IMR-90 (cell line): ENCODE measurements around the gene DPH2. TPM values are rescaled to one million over a fixed set of nuclear protein-coding genes. Genes with fewer than 3 reads are reported as not detected.

ENCODE experiments used
- ATAC-seq: fragments of 200-7000 bp; cut with Tn5 transposase; 2 replicates; pipeline ENCODE4 v1.9.1; 2020; ENCODE audit warnings: low read depth, mild to moderate bottlenecking, moderate library complexity
- BruUV-seq: library from RNA; stranded (reverse); fragments of 400-500 nt; replicated peaks from 2 replicates; lab custom pipeline; 2021; lab: Mats Ljungman, UMichigan
- CTCF ChIA-PET: fragments of 300-600 bp; formaldehyde crosslinking; extraction: SDS; loops from one replicate; lab custom pipeline; 2021; ENCODE audit warnings: antibody characterized with exemption; lab: Yijun Ruan, JAX
- POLR2A ChIA-PET: fragments of 300-600 bp; sonication (Branson Sonifier 250); formaldehyde crosslinking; loops from one replicate; lab custom pipeline; 2022; ENCODE audit warnings: antibody characterized with exemption; ENCODE audit not compliant: unreplicated experiment; lab: Charles Lee
- DNase-seq: peaks from one replicate; pipeline ENCODE4 v3.0.0; 2013
- H2AFZ ChIP-seq: replicated peaks from 2 replicates; pipeline ENCODE3; 2013; ENCODE audit warnings: low read length, mild to moderate bottlenecking; ENCODE audit not compliant: poor library complexity
- H2AK5ac ChIP-seq: 2 replicates; pipeline ENCODE4 v1.6.1; 2013; ENCODE audit warnings: low read depth, low read length, inconsistent platforms
- H2AK9ac ChIP-seq: replicated peaks from 2 replicates; pipeline ENCODE3; 2013; ENCODE audit warnings: mild to moderate bottlenecking, low read depth, low read length, moderate library complexity; ENCODE audit not compliant: poor library complexity
- H2BK120ac ChIP-seq: 2 replicates; pipeline ENCODE4 v1.6.1; 2013; ENCODE audit warnings: low read depth, low read length, inconsistent platforms
- H2BK15ac ChIP-seq: 3 replicates; pipeline ENCODE4 v1.6.1; 2013; ENCODE audit warnings: low read depth, low read length, inconsistent platforms
- H2BK20ac ChIP-seq: 2 replicates; pipeline ENCODE4 v1.6.1; 2013; ENCODE audit warnings: low read depth, mild to moderate bottlenecking, inconsistent platforms, low read length, moderate library complexity
- H2BK5ac ChIP-seq: 2 replicates; pipeline ENCODE4 v1.6.1; 2013; ENCODE audit warnings: mild to moderate bottlenecking, low read depth, low read length, inconsistent platforms; ENCODE audit not compliant: poor library complexity, severe bottlenecking
- H3K14ac ChIP-seq: replicated peaks from 2 replicates; pipeline ENCODE4 v1.6.1; 2013; ENCODE audit warnings: low read depth, low read length, inconsistent platforms
- H3K18ac ChIP-seq: 2 replicates; pipeline ENCODE4 v1.6.1; 2013; ENCODE audit warnings: low read depth, low read length, control low read depth
- H3K23ac ChIP-seq: 2 replicates; pipeline ENCODE4 v1.6.1; 2013; ENCODE audit warnings: low read depth, low read length, inconsistent platforms
- H3K27ac ChIP-seq: 2 replicates; pipeline ENCODE4 v1.5.1; 2013; ENCODE audit warnings: mild to moderate bottlenecking, control low read depth, low read length; ENCODE audit not compliant: insufficient read depth
- H3K27me3 ChIP-seq: 2 replicates; pipeline ENCODE4 v1.6.1; 2013; ENCODE audit warnings: low read length; ENCODE audit not compliant: control insufficient read depth, insufficient read depth
- H3K36me3 ChIP-seq: 2 replicates; pipeline ENCODE4 v1.6.1; 2013; ENCODE audit warnings: low read length, mixed read lengths; ENCODE audit not compliant: control insufficient read depth, insufficient read depth
- H3K4ac ChIP-seq: 2 replicates; pipeline ENCODE4 v1.6.1; 2013; ENCODE audit warnings: low read depth, low read length, inconsistent platforms
- H3K4me1 ChIP-seq: 2 replicates; pipeline ENCODE4 v1.6.1; 2013; ENCODE audit warnings: low read length, mixed read lengths; ENCODE audit not compliant: control insufficient read depth, insufficient read depth
- H3K4me2 ChIP-seq: 2 replicates; pipeline ENCODE4 v1.6.1; 2013; ENCODE audit warnings: low read depth, mild to moderate bottlenecking, control low read depth, low read length, moderate library complexity
- H3K4me3 ChIP-seq: 2 replicates; pipeline ENCODE4 v1.5.1; 2013; ENCODE audit warnings: low read depth, mild to moderate bottlenecking, control low read depth, low read length, moderate library complexity; ENCODE audit not compliant: insufficient read depth
- H3K56ac ChIP-seq: 2 replicates; pipeline ENCODE4 v1.6.1; 2013; ENCODE audit warnings: low read length, inconsistent platforms; ENCODE audit not compliant: insufficient read depth; ENCODE audit errors: extremely low read depth
- H3K79me1 ChIP-seq, 2 experiments: 2 replicates each; pipeline ENCODE4 v1.6.1; 2013; ENCODE audit warnings: low read length in 2 of 2, inconsistent platforms in 1 of 2, low read depth in 1 of 2
- H3K9ac ChIP-seq: 2 replicates; pipeline ENCODE4 v1.6.1; 2013; ENCODE audit warnings: low read depth, low read length, control low read depth
- H3K9me1 ChIP-seq: 2 replicates; pipeline ENCODE4 v1.6.1; 2013; ENCODE audit warnings: low read length, inconsistent platforms; ENCODE audit not compliant: insufficient read depth
- H3K9me3 ChIP-seq: 2 replicates; pipeline ENCODE4 v1.6.1; 2013; ENCODE audit warnings: low read length; ENCODE audit not compliant: control insufficient read depth, insufficient read depth
- H4K20me1 ChIP-seq: 2 replicates; pipeline ENCODE4 v1.6.1; 2013; ENCODE audit warnings: low read length, inconsistent platforms; ENCODE audit not compliant: insufficient read depth
- H4K5ac ChIP-seq: 2 replicates; pipeline ENCODE4 v1.6.1; 2013; ENCODE audit warnings: mild to moderate bottlenecking, low read depth, low read length, control low read depth
- H4K8ac ChIP-seq, 2 experiments: 2 replicates each; pipeline ENCODE4 v1.6.1; 2013; ENCODE audit warnings: low read depth in 2 of 2, low read length in 2 of 2, control low read depth in 1 of 2, inconsistent platforms in 1 of 2
- H4K91ac ChIP-seq: 2 replicates; pipeline ENCODE4 v1.6.1; 2013; ENCODE audit warnings: low read depth, low read length, inconsistent platforms; ENCODE audit not compliant: insufficient read depth
- FOS ChIP-seq: fragments of 150-350 bp; IDR thresholded peaks from 2 replicates; pipeline ENCODE4 v1.6.1; 2016; ENCODE audit warnings: low read depth, low read length
- MAZ ChIP-seq: IDR thresholded peaks from 2 replicates; pipeline ENCODE4 v1.6.1; 2012; ENCODE audit warnings: low read depth, mild to moderate bottlenecking, low read length, improper control_type of control experiment, moderate library complexity, borderline replicate concordance
- NFE2L2 ChIP-seq: fragments of 150-350 bp; IDR thresholded peaks from 2 replicates; pipeline ENCODE4 v1.6.1; 2016; ENCODE audit warnings: low read depth, mild to moderate bottlenecking, low read length
- SMC3 ChIP-seq: fragments of 150-350 bp; IDR thresholded peaks from 2 replicates; pipeline ENCODE4 v1.6.1; 2016; ENCODE audit warnings: low read depth, mild to moderate bottlenecking, antibody characterized with exemption, low read length, moderate library complexity
- WGBS, 2 experiments: methylation state at CpG; one replicate each; pipeline versions ENCODE4 v1.1.5 to v1.1.7; 2013; ENCODE audit warnings: missing lambda C conversion rate in 2 of 2; ENCODE audit not compliant: insufficient read length in 1 of 2; ENCODE audit errors: extremely low coverage in 2 of 2; 5-methylcytosine and 5-hydroxymethylcytosine counted together
- dilution Hi-C: fragments of 300-500 bp; cut with HindIII; formaldehyde crosslinking; loops from one replicate; pipeline ENCODE4 v1.14.3; 2018; ENCODE audit warnings: low sequenced_read_pairs; ENCODE audit not compliant: unreplicated experiment
- in situ Hi-C: fragments of 300-500 bp; cut with MboI; formaldehyde crosslinking; loops from 3 replicates; pipeline ENCODE4 v1.14.3; 2019; ENCODE audit warnings: low sequenced_read_pairs, inconsistent platforms, mixed read lengths
- intact Hi-C: fragments of 100-400 bp; cut with micrococcal nuclease; formaldehyde crosslinking; loops from 2 replicates; pipeline ENCODE4 v1.10.0; 2022
- polyA plus RNA-seq, 3 experiments: library from polyadenylated mRNA; depleted of rRNA; stranded (reverse); fragments of >200 nt; gene quantifications; 2 replicates each; pipeline ENCODE4 v1.2.3, GENCODE V29; 2012; ENCODE audit warnings: low replicate concordance in 1 of 3
- total RNA-seq: library from RNA; depleted of rRNA; stranded (reverse); fragments of >200 nt; gene quantifications from 2 replicates; pipeline ENCODE4 v1.2.3, GENCODE V29; 2012
- TF ChIP-seq, protein P1 (sequence below): fragments of 150-350 bp; IDR thresholded peaks from 2 replicates; pipeline ENCODE4 v1.6.1; 2016; ENCODE audit warnings: low read depth, mild to moderate bottlenecking, low read length, moderate library complexity, borderline replicate concordance

The DPH2 gene
- total and polyA plus RNA-seq, 2 of the 4 experiments (the other 2 are of a cell fraction) = 21.0 to 32.2 TPM

DNA sequence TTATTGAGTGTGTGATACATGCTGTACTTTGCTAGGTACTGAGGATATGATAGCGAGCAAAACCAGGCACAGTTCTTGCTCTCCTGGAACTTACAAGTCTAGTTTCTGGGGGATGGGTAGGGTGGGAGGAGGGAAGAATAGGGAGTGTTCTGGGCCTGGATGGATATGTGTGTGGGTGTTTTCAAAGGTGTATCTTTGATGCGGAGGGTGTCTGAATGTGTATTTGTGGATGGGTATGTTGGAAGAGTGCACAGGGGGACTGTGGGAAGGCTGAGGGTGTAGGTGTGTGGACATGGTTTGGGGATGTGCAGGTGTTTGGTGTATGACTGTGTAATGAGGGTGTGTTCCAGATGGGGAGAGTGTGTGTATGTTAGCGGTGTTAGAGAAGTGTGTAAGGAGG, 4.5 kb upstream of the DPH2 start:
- intact Hi-C loops = no loop called here
- no peak for ATAC-seq

More for the DNA sequence above, 4.5 kb upstream of the DPH2 start:
- POLR2A ChIA-PET = no interaction called here
- no peak overlapping the region for H2BK5ac ChIP-seq
- no peak overlapping the region for H2BK15ac ChIP-seq
- H3K14ac ChIP-seq = no peak overlapping the region
- H2AFZ ChIP-seq = no peak overlapping the region
- H3K4me1 ChIP-seq = no peaks in the 10 kb centered on the region
- no peak overlapping the region for H4K8ac ChIP-seq
- H3K18ac ChIP-seq = no peak overlapping the region
- no peaks in the 10 kb centered on the region for H3K9me3 ChIP-seq
- H3K4me2 ChIP-seq = no peak overlapping the region
- peaks cover 30% of the 10 kb centered on the region for H3K36me3 ChIP-seq
- no TSS peak for BruUV-seq
- dilution Hi-C loops (no loop called here), in situ Hi-C loops (loop anchor here (25.0 kb wide), 1 partner anchor 428 kb away; the partner anchor contains the start of gene PTPRF)
- DNase-seq = no peak
- H3K56ac ChIP-seq = no peak overlapping the region
- H3K27me3 ChIP-seq = no peaks in the 10 kb centered on the region
- H4K91ac ChIP-seq = no peak overlapping the region
- peaks cover 4 to 6% of the 10 kb centered on the region in 2 experiments; a peak in 3 of 4 replicates for H3K79me1 ChIP-seq
- H2AK5ac ChIP-seq = no peak overlapping the region
- no peak overlapping the region for H2BK120ac ChIP-seq
- CTCF ChIA-PET = no interaction called here
- no peak overlapping the region for H3K23ac ChIP-seq
- no peak overlapping the region for H3K27ac ChIP-seq
- H3K9me1 ChIP-seq = peaks cover 9% of the 10 kb centered on the region; the same call in 1 of the 2 replicates
- TF ChIP-seq FOS (no peak), MAZ (no peak), SMC3 (no peak), NFE2L2 (no peak)
- TF ChIP-seq, protein P1, sequence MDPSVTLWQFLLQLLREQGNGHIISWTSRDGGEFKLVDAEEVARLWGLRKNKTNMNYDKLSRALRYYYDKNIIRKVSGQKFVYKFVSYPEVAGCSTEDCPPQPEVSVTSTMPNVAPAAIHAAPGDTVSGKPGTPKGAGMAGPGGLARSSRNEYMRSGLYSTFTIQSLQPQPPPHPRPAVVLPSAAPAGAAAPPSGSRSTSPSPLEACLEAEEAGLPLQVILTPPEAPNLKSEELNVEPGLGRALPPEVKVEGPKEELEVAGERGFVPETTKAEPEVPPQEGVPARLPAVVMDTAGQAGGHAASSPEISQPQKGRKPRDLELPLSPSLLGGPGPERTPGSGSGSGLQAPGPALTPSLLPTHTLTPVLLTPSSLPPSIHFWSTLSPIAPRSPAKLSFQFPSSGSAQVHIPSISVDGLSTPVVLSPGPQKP = no peak
- no peak overlapping the region for H3K9ac ChIP-seq
- no peak overlapping the region for H4K5ac ChIP-seq
- no peak overlapping the region for H2BK20ac ChIP-seq
- no peak overlapping the region for H3K4me3 ChIP-seq
- H2AK9ac ChIP-seq = no peak overlapping the region
- H3K4ac ChIP-seq = no peak overlapping the region
- WGBS, 2 experiments = 93% methylated on average over 2 of the region's 3 CpGs; no CpG with 5 or more reads in 1 of the 2 experiments
- H4K20me1 ChIP-seq = peaks cover 7% of the 10 kb centered on the region; the same call in 1 of the 2 replicates
